Epidermal melanocyte (primary cell): ENCODE data around the gene ELFN1.

ENCODE experiments used
- DNase-seq: peaks from one replicate; pipeline ENCODE4 v3.0.0; 2011; ENCODE audit warnings: low spot score; ENCODE audit not compliant: insufficient read length

The ELFN1 gene

GRCh38 chr7:1675673-1676549 is 5.8 kb downstream of the ELFN1 start:
- DNase-seq: no peak

DNA sequence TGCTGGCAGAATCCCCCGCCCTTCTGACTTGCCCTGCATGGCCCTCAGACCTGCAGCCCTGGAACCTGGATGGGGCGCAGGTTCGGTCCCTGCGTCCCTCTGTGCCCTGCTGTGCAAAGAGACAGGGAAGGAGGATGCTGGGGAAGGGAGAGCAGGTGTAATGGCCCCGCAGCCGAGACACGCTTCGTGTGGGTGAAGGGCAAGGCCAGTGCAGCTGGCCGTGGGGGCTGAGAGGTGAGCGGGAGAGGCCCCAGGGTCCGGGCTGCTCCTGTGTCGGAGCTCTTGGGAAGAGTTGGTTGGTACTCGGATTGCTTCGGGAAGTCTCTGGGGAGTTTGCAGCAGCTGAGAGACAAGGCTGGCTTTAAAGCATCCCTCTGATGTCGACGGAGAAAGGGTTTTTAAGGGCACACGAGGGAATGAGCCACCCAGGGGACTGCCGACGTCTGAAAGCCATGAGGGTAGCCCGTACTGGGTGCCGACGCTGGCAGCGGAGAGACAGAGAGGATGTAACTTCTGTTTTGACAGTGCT is 6.5 kb downstream of the ELFN1 start:
- no peak for DNase-seq

DNA sequence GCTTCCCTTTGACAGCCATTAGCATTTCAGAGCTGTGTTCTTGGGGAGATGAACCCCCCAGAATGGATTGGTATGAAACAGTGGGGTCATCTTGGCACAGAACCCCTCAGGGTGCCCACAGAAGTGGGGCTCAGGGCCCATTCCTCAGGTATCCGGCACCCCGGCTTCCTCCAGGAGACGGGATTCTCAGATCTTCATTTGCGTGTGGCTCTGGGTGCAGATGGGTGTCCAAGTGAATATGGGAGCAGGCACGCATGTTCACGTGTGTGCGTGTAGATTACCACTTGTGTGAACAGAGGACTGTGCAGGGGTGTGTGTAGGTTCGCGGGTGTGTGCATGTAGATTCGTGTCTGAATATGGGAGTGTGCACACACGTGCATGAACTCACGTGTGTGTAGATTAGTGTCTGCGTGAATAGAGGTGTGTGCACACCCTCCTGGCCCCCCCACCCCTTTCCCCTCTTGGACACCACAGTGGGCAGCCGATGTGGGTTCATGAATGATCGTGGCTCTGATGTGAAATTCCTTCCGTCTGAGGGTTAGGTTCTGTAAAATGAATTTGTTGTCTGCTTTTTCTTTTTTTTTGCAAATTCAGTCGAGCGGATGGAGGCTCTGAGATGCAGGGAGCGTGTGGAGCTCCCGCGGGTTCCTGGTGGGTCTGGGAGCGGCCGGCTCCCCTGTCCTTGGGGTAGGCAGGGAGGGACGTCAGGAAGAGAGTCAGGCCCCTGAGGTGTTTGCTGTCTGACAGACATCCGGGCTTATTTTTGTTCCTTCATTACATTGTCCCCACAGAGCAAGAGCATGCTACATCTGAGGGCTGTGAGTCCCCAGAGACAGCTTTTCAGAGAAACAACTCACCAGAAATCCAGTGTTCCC is 7.4 kb downstream of the ELFN1 start:
- DNase-seq: no peak

GRCh38 chr7:1678081-1678543 is 8.0 kb downstream of the ELFN1 start:
- DNase-seq: no peak

DNA sequence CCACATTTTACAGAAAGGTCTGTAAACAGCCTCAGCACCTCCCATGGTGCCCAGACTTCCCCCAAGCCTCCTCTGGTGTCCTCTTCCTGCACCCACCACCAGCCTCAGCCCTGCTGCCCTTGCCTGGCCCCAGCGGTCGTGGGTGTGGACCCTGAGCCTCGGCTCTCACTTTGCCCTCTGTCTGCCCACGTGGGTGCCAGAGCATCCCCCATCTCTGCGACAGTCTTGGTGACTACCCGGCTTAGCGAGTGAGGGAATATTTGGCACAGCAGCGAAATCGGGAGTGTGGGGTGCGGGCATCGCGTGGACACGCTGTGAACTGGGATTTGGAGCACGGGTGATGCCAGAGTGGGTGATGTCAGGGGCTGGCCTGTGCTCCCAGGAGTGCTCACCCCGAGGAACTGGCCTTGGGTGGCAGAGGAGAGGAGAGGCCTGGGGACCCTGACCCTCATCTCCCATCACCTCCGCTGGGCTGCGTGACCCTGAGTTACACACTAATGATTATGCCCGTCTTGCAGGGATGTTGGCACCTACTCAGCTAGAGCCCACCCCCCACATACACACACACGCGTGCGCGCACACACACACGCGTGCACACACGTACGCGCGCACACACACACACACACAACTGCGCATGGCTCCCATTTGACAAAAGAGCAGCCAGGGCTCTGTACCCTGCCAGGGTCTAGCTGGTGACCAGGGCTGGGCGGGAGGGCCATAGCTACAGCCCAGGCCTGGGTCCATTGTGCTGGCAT is 8.7 kb downstream of the ELFN1 start:
- DNase-seq: no peak

DNA sequence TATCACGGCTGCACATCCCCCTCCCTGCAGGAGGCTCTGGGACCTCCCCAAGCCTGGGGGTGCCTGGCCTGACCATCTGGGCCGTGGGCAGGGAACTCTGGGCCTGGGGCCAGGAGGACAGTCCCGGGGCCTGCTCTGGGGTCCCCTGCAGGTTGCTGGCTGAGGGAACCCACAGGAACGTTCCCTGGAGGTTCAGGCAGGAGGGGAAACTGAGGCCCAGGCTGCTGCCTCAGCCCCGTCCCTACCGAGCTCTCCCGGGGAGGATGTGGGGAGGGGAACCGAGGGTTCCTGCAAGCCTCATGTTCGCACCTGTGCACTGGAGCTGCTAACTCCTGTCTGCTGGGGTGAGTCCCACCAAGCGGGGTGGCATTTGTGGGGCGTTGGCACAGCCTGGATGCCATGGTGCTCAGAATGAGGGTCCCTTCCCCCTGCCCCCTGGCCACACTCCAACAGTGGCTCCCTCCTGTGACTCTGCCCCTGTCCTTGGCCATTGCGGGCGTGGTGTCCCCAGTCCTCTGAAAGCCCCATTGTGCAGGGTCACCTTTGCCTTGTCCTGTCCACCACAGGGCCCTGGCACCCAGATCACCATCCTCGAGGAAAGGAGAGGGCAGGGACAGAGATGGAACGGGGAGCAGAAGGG is 9.4 kb downstream of the ELFN1 start:
- DNase-seq: no peak

- no peak for DNase-seq
Measured at GRCh38 chr7:1679966-1680730, 10.1 kb downstream of the ELFN1 start.

- DNase-seq: no peak
Measured at GRCh38 chr7:1681581-1681980, 11.5 kb downstream of the ELFN1 start.

DNA sequence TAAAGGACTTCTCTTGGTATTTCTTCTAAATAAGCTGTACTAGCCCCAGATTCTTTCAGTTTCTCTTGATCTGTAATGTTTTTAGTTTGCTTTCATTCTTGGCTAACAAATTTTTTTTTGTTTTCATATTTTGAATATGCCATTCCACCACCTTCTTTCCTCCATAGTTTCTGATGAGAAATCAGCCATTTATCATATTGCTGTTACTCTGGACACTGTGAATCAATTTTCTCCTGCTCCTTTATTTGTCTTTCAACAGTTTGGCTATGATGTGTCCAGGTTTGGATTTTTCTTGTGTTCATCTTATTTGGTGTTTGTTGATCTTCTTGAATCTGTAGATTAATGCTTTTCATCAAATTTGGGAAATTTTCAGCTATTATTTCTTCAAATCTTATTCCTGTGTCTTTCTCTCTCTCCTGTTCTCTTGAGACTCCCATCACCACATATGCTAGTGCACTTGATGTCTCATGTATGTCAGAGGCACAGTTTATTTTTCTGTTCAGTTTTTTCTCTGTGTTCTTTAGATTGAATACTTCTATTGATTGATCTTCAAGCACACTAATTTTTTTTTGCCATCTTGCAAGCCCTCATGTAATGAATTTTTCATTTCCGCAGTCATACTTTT is 15.0 kb downstream of the ELFN1 start:
- no peak for DNase-seq

DNA sequence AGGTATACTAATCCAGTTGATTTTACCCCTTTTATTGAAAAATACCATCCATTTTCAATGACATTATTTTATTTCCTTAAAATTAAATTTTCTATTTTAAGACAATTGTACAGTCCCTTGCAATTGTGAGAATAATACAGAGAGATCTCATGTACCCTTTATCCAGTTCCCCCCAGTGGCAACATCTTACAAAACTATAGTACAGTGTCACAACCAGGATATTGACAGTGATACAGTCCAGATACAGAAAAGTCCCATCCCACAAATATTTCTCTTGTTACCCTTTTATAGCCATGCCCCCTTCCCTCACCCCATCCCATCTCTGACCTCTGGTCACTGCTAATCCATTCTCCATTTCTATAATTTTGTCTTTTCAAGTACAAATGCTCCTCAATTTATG is 18.5 kb downstream of the ELFN1 start:
- no peak for DNase-seq

DNA sequence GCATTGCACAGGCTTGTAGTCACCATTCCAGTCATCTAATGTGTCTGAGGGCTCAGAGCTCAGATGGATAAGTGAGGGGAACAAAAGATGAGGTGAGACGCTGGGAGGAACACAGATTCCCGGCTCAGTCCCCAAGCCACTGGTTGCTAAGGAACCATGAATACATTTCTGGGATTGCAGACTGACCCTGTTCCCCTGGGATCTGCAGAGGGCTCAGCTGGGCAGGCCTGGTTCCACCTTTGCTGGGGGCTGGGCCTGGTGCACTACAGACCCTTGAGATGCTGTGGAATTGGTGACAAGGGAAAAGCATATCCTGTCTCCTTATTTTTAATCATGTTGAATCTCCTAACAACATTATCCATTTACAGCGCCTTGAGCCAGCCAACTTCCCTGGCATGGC is 19.2 kb downstream of the ELFN1 start:
- no peak for DNase-seq

- no peak for DNase-seq
Measured at GRCh38 chr7:1690359-1690958, 20.4 kb downstream of the ELFN1 start.

DNA sequence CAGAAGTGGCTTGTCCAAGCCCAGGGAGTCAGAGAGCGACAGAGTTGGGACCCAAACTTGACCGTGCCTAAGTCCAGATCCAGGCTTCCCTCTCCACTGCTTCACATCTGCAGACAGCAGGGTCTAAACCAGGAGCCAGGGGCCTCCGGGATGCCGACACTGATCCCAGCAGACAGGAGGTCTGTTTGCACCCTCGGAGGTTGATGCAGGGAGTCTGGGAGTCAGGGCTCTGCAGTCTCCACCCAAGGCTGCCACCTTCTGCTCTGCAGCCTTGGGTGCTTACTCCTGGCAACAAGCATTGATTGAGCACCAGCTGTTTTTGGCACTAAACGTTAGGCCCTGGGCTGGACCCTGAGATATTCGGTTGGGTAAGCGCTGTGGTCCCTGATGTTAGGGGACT is 21.0 kb downstream of the ELFN1 start:
- no peak for DNase-seq

DNA sequence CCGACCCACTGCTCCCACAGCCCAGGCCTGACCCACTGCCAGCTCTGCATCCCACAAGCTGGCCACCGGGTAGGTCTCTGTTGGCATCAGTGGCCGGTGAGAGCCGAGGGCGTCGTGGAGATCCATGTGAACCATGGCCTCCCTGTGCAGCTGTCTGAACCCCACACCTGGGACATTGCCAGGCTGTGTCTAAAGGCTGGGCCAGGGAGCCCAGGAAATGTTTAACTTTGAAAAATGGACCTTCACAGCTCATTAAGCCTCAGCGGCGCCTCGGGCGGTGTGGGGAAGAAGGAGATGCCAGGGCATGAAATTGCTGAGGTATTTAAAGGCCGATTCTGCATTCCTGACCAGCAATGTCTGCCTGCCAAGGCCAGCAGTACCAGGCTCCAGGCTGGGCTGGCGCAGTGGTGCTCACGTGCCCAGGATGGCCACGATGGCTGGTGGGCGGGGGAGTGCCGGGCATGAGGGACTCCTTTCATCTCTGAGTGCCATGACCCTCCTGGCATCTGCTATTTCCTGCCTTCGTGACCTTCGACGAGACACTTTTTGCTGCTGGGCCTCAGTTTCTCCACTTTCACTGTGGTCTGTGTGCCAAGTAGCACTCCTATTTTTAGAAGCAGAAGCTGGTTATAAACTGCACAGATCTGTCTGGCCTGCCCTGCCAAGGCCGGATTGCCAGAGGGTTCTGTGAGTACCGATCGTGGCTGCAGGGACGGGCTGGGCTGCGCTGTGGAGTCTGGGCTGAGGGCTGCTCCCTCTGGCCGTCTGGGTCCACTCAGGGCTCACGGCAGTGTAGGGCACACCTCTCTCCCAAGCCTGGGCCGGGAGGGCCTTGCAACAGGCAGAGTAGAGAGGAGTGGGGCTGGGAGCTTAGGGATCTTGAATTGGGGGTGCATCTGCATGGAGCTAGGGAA is 21.8 kb downstream of the ELFN1 start:
- DNase-seq: no peak

GRCh38 chr7:1692515-1693418 is 22.7 kb downstream of the ELFN1 start:
- no peak for DNase-seq

GRCh38 chr7:1693419-1693990 is 23.4 kb downstream of the ELFN1 start:
- no peak for DNase-seq
